MM.1S (cell line): ENCODE results near the gene EVPL.

Source experiments
- CTCF ChIP-seq: fragments of 300-600 bp; sonication (generic); IDR thresholded peaks from 2 replicates; pipeline ENCODE4 v1.5.1; 2016; ENCODE audit warnings: antibody characterized with exemption, low read length, mixed read lengths
- EZH2 ChIP-seq: fragments of 300-600 bp; sonication (generic); optimal IDR thresholded peaks from 2 replicates; pipeline ENCODE3; 2017; ENCODE audit warnings: low read depth, mild to moderate bottlenecking, antibody characterized with exemption, low read length, mixed read lengths
- EZH2phosphoT487 ChIP-seq: fragments of 300-600 bp; sonication (generic); IDR thresholded peaks from 2 replicates; pipeline ENCODE4 v1.6.1; 2018; ENCODE audit warnings: antibody characterized with exemption, low read length

- TF ChIP-seq EZH2phosphoT487, result no peak
- TF ChIP-seq CTCF, result no peak
- TF ChIP-seq EZH2, result no peak
Observed at GRCh38 chr17:76036497-76037261, 9.6 kb upstream of the EVPL start.
